IPS DF 4.7 (cell line): ENCODE data around the gene BCAT1.
"Not testable (repeated sequence)": the region's sequence is repeated elsewhere in the genome, so short reads cannot be mapped to it uniquely, and the experiment has no call there.

ENCODE experiments used
- DNase-seq: peaks from one replicate; pipeline ENCODE4 v3.0.0-alpha.2; 2013; ENCODE audit warnings: low spot score; ENCODE audit errors: extremely low read depth

The BCAT1 gene

DNA sequence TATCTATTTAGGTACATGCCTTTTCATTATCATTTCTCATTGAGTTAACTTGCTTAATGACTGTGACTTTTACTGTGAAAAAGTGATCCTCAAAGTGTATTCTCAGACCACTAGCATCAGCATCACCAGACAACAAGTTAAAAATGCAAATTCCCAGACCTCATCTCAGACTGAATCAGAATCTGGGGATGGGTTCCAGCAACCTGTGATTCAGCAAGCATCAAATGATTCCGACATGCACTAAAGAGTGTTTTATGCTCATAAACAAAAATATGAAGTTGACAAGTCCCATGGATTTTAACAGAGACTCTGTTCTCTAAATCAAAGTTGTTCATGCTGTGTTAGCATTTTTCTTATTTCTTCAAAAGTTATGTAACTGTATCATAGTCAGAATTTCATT, 130.6 kb downstream of the BCAT1 start:
- no peak for DNase-seq

DNA sequence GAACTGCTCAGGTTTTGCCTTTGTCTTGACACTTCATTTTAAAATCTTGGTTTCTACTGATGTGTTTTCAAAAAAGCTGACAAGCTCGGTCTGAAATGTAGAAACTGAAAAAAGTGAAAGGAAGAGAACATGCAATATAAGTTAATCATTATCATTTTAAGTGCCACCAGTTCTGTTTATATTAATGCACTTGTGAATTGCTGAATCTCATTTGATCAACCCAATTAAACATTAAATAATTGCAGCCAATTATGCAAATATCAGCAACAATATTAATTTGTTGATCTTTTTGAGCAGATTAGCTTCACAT, 133.8 kb downstream of the BCAT1 start:
- DNase-seq: no peak

DNA sequence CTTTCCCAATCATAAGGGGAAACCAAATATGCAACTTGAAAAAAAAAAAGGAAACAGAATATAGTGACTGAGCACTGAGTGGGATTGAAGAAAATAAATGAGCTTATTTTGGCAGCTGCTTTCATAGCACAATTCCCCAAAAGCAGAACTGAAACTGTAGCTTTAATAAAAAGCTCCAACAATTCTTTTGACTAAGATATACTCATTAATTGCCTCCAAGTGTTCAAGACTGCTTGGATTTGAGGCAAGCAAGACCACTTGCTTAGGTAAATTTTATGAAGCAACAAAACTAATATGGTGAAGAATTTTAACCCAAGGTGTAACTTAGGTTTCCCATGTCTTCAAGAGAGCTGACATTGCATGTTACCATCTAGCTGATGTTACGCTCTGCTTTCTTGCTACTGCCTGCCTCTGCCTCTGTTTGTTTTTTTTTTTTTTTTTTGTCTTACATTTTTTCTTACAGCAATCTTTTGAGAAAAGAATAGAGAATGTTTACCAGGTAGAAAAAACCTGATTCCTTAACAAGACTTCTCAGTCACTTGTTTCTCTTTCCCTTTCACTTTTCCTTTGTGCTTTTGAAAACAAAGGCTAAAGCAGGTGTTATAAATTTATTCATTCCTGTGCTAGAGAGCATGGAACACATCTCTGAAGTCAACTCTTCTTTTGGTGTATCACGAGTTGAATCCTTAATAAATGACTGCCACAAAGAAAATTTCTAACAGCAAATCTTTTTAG, 134.4 kb downstream of the BCAT1 start:
- no peak for DNase-seq

DNA sequence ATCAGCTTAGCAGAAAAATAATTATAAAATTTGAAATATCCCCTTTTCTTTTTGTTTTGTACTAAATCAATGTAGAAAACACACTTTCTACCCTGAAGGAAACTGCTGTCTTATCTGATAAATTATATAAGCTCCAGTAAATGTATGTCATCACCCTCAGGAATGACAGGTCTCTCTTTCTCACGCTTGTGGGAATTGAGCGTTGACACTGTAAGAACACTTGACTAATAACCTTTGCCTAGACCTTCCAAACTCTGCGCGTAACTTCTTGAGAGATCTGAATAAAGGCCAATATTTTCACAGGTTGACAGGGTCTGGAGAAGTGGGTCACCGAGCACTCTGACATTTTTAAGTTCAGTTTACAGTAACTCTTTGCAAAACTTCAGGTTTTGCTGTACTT, 138.5 kb downstream of the BCAT1 start:
- DNase-seq: no peak

DNA sequence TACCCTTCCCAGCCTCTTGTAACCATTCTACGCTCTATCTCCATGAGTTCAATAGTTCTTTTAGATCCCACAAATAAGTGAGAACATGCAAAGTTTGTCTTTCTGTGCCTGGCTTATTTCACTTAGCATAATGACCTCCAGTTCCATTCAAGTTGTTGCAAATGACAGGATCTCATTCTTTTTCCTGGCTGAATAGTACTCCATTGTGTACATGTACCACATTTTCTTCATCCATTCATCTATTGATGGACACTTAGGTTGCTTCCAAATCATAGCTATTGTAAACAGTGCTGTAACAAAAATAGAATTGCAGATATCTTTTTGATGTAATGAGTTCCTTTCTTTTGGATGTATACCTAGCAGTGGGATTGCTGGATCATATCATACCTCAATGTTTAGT, 139.6 kb downstream of the BCAT1 start:
- not testable (repeated sequence) for DNase-seq

DNA sequence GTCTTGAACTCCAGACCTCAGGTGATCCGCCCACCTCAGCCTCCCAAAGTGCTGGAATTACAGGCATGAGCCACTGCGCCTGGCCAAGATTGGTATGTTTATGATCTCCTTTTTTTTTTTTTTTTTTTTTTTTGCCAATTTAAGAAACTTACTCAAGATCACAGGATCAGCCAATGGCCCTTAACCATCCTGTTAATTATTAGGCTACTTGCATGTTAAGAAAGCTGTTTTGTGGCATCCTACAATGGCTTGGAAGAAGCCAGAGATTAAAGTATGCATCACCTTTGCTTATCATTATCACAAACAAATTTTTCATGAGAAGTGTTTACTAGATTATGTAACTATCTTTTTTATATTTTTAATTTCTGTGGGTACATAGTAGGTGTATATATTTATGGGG, 140.2 kb downstream of the BCAT1 start:
- DNase-seq: no peak

DNA sequence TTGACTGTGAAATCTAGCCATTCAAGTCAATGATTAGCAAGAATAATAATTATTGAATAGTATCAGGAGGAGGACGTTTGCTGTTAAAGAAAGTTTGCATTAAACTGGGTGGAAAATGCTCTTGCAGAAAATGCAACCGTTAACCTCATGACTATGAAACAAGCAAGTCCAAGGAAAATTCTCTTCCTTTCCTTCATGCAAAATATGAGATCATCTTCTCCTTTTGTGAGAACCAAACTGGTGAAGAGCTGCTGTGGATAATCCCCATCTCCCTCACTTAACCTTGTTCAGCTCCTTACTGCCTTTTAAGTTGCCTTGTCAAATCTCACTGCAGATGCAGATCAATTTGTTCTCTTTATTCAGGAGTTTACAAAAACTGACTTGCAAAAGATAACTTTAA, 142.5 kb downstream of the BCAT1 start:
- DNase-seq: no peak

DNA sequence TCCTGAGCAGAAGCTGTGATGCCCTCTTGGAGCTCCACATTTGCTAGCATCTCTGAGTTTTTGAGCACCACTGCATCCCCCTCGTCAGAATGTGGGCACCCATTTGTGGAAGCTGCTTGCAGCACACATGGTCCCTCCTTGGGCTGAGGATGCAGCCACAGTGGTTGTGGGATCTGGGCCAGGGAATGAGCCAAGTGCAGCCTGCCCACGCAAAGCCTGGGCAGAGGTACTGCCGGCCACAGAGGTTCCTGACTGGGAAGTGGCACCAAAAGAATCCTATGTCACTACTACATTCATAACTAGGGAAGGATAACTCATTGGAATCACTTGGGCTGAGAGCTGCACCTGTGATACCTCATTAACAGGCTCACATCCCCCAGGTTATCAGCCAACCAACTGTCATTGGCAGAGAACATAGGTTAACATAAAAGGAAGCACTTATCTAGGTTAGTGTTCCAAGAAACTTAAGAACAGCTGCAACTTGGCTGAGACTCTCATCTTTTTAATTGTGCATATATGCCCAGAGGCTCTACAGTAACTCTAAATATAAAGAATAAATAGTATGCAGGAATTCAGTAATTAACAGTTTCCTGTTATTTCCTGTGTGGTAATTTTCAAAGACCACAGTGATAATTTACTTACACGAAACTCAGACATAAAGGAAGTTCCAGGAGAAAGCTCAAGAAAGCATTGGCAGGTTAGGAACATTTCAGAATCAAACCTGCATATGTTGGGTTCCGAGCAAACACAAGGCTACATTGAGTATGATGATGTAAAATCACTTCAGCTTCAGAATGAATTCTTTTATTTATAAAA, 145.3 kb downstream of the BCAT1 start:
- DNase-seq: no peak

DNA sequence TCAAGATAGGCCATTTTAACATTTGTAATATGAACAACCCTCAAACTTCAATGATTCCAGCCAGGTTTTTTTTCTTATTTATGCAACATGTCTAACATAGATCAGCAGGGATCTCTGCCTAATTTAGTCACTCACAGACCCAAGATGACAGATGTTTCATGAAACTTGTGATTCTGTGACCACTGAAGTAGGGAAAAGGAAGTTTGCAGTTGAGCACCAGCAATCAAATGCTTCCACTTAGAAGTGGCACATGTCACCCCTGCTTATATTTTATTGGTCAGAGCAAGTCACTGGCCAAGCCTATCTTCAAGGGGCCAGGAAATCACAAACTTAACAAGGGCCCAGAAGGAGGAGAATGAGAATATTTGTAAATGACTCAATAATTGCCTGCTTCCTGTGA, 150.6 kb downstream of the BCAT1 start:
- DNase-seq: no peak

DNA sequence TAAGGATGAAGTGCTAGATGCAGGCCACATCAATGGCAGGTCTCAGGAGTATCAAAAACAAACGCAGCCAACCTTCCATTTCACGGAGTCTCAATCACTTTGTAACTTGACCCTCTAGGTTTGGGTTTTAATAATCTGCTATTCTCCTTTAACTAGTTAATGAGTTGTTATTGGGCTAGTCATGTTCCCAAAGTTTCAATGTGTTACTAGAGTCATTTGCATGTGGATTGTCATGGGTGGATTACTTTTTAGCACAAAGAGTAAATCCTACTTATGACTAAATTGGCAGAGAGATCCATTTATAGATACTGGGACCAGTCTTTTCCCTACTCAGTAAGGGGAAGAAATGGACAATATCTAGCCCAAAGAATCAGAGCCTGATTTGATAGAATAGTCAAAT, 151.0 kb downstream of the BCAT1 start:
- DNase-seq: no peak

DNA sequence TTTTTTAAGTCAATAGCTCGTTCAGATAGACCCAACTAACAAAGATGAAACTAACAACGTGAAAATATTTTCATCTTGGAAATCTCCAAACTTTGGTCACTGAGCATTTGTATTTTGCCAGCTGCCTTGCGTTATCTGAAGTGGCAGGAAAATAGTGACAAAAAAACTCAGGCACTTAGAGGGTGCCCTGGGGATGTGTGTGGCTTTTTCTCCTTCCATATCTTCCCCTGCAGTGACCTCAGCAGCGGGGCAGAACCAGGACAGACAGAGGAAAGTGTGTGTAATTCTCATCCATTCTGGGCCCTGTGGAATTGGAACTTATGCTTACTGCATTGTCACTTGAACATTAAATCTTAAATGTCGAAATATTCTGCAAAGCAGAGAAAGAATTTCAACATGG, 152.0 kb downstream of the BCAT1 start:
- no peak for DNase-seq

DNA sequence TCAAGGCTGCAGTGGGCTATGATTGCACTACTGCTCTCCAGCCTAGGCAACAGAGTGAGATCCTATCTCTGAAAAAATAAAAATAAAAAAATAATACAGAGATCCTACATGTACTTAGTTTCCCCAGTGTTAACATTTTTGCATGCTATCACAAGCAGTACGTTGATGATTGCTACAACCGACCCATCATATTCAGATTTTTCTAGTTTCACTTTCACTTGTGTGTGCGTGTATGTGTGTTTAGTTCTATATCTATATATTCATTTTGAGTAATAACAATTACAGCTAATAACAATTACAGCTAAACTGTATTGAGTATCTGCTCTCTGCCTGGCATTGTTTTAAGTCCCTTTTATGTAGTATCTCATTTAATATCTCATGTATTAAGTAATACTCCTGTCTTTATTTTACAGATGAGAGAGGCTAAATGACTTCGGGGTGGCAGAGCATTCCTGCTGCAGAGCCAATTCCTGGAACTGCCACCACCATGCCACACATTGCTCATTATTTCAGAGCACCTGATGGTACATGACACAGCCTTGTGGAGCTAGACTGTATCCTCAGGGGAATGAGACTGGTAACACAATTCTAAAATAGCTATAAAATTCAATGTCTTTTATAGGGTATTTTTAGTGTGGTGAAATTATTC, 153.1 kb downstream of the BCAT1 start:
- no peak for DNase-seq

DNA sequence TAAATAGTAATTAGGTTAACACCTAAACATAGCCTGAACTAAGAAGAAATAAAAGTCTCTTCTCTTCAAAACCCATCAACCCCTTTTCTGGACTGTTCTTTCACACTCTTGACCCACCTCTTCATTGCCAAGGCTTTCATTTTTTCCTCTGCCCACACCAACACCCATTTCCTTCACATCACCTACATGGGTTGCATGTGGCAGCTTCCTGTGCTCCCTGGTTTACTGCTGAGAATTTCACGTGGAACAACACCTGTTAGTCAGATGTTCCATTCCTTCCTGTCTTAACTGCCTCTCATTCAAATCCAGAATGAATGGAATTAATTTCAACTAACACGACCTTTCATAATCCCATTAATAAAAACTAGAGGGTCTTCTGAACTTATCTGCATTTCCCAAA, 157.3 kb downstream of the BCAT1 start:
- DNase-seq: no peak

DNA sequence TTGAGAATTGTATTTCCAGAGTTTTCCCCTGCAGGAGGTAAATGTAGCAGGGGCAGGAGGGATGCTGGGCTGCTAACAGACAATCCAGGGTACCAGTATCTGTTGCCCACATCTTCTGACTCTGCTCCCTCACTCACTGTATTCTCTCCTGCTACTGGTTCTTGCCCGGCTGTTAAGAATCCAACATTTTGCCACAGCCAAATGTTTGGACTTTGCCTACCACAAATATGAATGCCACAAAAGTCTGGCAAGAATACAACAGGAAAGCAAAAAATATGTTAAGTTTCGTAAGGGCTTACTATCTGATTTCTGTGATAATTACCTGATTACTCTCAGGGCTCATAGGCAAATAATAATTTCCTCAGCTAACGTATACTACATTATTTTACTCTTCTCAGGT, 160.0 kb downstream of the BCAT1 start:
- DNase-seq: no peak

DNA sequence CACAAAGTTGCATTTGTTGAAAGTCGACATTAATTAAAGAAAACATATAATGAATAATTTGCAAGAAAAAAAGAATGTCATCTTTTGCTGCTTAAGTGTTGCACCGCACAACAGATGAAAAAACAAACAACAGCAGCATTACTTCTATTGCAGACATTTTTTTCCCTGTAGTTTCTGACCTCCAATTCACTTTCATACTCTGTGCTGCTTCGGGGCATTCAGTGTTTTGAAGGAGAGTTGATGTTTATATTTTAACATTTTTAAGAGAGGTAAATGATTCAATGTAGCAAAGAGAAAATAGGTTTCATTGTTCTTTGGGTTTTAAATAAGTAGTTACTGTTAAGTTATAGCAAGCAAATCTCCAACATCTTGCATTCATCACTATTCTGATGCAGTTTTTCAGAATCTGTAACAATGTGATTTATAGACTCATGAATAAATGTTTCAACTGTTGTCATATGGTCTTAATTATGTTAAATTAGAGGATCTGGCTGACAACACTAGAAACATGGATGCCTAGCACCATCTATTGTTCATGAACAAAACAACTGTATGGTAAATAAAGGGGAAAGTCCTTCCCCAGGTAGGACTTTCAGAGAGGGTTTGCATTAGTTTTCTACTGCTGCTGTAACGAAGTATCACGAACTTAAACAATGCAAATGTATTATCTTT, 168.1 kb downstream of the BCAT1 start:
- DNase-seq: no peak

DNA sequence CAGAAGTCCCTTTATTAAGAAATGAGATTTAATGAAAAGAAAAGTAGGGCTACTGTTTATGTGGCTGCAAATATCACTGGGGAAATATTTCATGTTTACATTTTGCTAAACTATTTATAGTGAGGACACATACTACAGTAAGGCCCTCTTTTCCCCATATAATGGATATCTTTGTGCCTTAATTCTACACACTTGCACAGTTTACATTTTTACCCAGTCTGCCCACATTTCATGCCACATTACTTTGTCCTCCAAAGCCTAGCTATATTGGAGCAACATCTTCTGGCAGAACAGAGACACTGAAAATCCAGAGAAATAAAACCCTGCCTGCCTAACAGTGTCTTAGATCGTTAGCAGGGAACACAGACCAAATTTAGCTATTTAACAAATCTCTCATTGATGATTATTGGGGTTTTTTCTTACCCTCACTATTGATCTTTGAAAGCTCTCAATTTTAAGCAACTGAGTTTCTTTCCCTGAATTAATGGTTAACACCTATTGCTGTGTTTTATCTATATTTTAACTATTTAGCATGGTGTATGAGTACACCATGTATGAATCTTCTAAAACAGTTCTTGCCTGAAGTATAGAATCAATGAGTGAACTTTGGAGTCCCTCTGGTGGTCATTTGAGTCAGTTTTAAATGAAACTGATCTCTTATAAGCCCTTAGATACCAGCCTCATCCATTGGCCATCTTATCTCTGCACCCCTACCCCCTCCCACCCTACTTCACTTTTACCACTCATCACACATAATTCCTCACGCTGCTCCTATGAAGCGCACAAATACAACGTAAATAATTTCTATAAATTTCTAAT, 170.2 kb downstream of the BCAT1 start:
- peak; percentile 22 for DNase-seq

DNA sequence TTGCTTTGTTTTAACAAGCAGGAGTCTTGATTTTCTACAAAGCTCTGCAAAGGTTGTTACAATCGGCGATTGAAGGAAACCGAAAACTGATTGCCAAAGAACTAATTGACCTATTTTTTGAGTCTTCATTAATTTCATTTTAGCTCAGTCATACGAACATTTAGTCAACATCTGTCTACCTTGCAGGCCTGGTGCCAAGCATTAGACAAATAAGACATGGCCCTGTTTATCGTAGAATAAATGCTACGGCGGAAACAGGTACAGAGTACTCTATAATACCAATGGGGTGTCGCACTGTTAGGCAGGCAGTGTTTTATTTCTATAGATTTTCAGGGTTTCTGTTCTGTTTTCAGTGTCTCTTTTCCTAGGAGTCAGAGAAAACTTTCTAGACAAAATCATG, 171.5 kb downstream of the BCAT1 start:
- no peak for DNase-seq

DNA sequence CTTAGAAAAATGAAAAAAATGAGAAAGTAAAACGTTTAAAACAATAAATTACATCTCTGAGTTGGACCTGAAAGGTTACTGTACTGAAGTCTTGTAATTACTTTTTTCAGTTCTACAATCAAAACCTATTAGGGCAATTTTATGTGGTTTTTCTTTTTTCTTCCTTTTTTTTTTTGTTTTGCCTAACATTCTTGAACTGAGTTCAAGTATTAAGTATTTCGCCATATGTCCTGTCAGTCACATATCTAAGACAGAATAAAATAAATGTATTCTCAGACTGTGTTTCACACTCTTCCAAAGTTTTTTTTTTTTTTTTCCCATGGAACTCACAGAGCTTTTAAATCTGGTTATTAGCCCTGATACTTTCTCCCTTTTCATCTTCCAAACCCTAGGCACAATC, 172.0 kb downstream of the BCAT1 start:
- no peak for DNase-seq

DNA sequence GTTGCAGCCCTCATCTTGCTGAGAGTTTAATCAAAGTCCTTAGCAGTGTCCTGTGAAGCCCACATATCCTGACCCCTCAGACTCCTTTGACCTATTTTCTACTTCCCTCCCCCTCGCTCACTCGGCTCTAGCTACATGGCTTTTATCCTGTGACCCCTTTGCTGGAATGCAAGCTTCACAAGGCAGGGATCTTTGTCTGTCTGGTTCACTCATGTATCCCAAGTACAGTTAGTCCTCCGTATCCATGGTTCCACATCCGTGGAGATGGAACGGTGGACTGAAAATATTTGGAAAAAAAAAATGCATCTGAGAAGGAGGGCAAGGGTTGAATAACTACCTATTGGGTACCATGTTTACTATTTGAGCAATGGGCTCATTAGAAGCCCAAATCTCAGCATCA, 173.8 kb downstream of the BCAT1 start:
- DNase-seq: no peak

DNA sequence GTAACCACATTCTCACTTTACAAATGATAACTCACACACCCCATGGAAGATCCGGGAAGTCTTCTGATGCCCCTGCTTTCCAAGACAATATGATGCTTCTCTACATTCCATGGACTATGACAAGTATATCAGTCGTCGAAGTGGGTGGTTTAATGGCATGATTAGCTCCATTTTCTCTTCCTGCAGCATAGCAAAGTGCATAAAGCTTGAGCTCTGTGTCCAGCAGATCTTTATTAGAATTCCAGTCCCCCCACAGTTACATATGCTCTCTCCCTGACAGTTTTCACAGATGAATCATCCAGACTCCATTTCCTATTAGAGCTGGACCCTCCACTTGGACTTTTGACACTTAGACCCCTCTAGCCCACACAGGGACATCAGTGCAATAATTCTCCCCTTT, 174.9 kb downstream of the BCAT1 start:
- no peak for DNase-seq

DNA sequence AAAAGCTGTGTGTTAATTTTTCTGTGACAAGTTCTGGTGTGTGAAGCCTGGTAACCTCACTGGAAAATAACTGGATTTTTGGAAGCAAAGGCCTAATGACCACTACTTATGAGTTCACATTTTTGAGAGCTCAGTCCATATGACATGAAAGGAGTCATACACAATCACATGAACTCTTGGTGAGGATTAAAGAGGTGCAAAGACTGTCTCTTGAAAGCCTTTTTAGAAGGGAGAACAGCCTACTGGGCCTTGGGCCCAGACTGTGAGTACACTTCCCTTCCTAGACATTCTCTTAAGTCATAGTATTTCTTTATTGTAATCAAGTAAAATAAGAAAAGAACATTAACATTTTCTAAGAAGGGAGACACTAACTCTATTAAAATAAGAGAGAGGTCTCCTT, 176.1 kb downstream of the BCAT1 start:
- no peak for DNase-seq
